Medulla oblongata (tissue), 1 donor: ENCODE data around the gene DNMT3A.

Source experiments
- DNase-seq: peaks from one replicate; pipeline ENCODE4 v3.0.0-alpha.2; 2015; ENCODE audit errors: extremely low spot score

The DNMT3A gene

GRCh38 chr2:25341753-25342371, at the start of gene DNMT3A:
Gene DNMT3A (minus strand): TSS chr2:25341925. CDS start chr2:25313984, 27,941 bp downstream.
- peak; percentile 71 for DNase-seq

- no peak for DNase-seq
Measured at GRCh38 chr2:25389161-25389560, 47.4 kb upstream of the DNMT3A start.

- no peak for DNase-seq
Measured at GRCh38 chr2:25388491-25388890, 46.8 kb upstream of the DNMT3A start.

- no peak for DNase-seq
Measured at GRCh38 chr2:25387876-25388449, 46.2 kb upstream of the DNMT3A start.

- no peak for DNase-seq
Measured at GRCh38 chr2:25386971-25387875, 45.5 kb upstream of the DNMT3A start.

- DNase-seq = no peak
Measured at GRCh38 chr2:25385910-25386309, 44.2 kb upstream of the DNMT3A start.

GRCh38 chr2:25383806-25384205, 42.1 kb upstream of the DNMT3A start:
- DNase-seq = no peak

GRCh38 chr2:25381502-25381901, 39.8 kb upstream of the DNMT3A start:
- DNase-seq = no peak

GRCh38 chr2:25380586-25381375, 39.1 kb upstream of the DNMT3A start:
- no peak for DNase-seq

GRCh38 chr2:25380023-25380422, 38.3 kb upstream of the DNMT3A start:
- DNase-seq = no peak

GRCh38 chr2:25379535-25379934, 37.8 kb upstream of the DNMT3A start:
- no peak for DNase-seq

- DNase-seq = no peak
Measured at GRCh38 chr2:25378731-25379490, 37.2 kb upstream of the DNMT3A start.

- no peak for DNase-seq
Measured at GRCh38 chr2:25377822-25378421, 36.2 kb upstream of the DNMT3A start.

GRCh38 chr2:25376750-25377621, 35.3 kb upstream of the DNMT3A start:
- peak; percentile 87 for DNase-seq

- no peak for DNase-seq
Measured at GRCh38 chr2:25375989-25376545, 34.3 kb upstream of the DNMT3A start.

GRCh38 chr2:25375371-25375988, 33.8 kb upstream of the DNMT3A start:
- DNase-seq = no peak

GRCh38 chr2:25374827-25375226, 33.1 kb upstream of the DNMT3A start:
- DNase-seq = no peak

- DNase-seq = no peak
Measured at GRCh38 chr2:25374411-25374810, 32.7 kb upstream of the DNMT3A start.
